NCI-H526 treated with DMSO at 0.1 percent for 48 hours (cell line): ENCODE results near the gene KRTAP1-5.
A peak's percentile ranks its signal among the peaks of the same experiment; 100 is the strongest.
"Not testable (repeated sequence)": the region's sequence is repeated elsewhere in the genome, so short reads cannot be mapped to it uniquely, and the experiment has no call there.

ENCODE experiments used
- DNase-seq: peaks from one replicate; lab custom pipeline; 2025; lab: John Stamatoyannopoulos, UW

KRTAP1-5 gene

GRCh38 chr17:41004397-41004796 is 22.6 kb downstream of the KRTAP1-5 start:
- no peak for DNase-seq

GRCh38 chr17:41003926-41004325 is 23.1 kb downstream of the KRTAP1-5 start:
- DNase-seq: no peak

GRCh38 chr17:41002814-41003213 is 24.2 kb downstream of the KRTAP1-5 start:
- DNase-seq: no peak

- DNase-seq: no peak
Observed at GRCh38 chr17:41001795-41002194, 25.2 kb downstream of the KRTAP1-5 start.

- not testable (repeated sequence) for DNase-seq
Observed at GRCh38 chr17:40999563-40999962, 27.4 kb downstream of the KRTAP1-5 start, which contains the start of gene KRTAP3-2. KRTAP3-2 (minus strand) TSS chr17:40999906; CDS start chr17:40999853, 53 bp downstream.

GRCh38 chr17:40997361-40997760 is 29.6 kb downstream of the KRTAP1-5 start:
- DNase-seq: no peak

- no peak for DNase-seq
Observed at GRCh38 chr17:40996829-40997228, 30.2 kb downstream of the KRTAP1-5 start.

- no peak for DNase-seq
Observed at GRCh38 chr17:40995116-40995515, 31.9 kb downstream of the KRTAP1-5 start.

- no peak for DNase-seq
Observed at GRCh38 chr17:40993839-40994238, 33.2 kb downstream of the KRTAP1-5 start, which contains the start of gene KRTAP3-3. KRTAP3-3 (minus strand) TSS chr17:40994164; CDS start chr17:40994097, 67 bp downstream.

GRCh38 chr17:40993084-40993483 is 33.9 kb downstream of the KRTAP1-5 start:
- no peak for DNase-seq

- DNase-seq: peak; percentile 45
Observed at GRCh38 chr17:40992666-40993065, 34.3 kb downstream of the KRTAP1-5 start.

- peak; percentile 44 for DNase-seq
Observed at GRCh38 chr17:40986920-40987319, 40.1 kb downstream of the KRTAP1-5 start.

GRCh38 chr17:40984226-40984625 is 42.8 kb downstream of the KRTAP1-5 start, which contains the start of gene KRT40:
KRT40 (minus strand) TSS chr17:40984326; CDS start chr17:40984273, 53 bp downstream.
- no peak for DNase-seq

GRCh38 chr17:40981115-40981514 is 45.9 kb downstream of the KRTAP1-5 start:
- no peak for DNase-seq

- DNase-seq: no peak
Observed at GRCh38 chr17:40980596-40980995, 46.4 kb downstream of the KRTAP1-5 start.

GRCh38 chr17:40980117-40980516 is 46.9 kb downstream of the KRTAP1-5 start:
- no peak for DNase-seq

- DNase-seq: no peak
Observed at GRCh38 chr17:40978575-40979151, 48.3 kb downstream of the KRTAP1-5 start.
